Activated T-cell treated with anti-CD3 and anti-CD28 coated beads, Interleukin-2, amount 50 U/mL, for 72 hours (primary cell): ENCODE results near the gene TMC4. TPM values are rescaled to one million over a fixed set of nuclear protein-coding genes. Genes with fewer than 3 reads are reported as not detected.
"Not testable (repeated sequence)": the region's sequence is repeated elsewhere in the genome, so short reads cannot be mapped to it uniquely, and the experiment has no call there.

Experiments used
- ATAC-seq, 2 donors: fragments of 150-1000 bp; cut with Tn5 transposase; replicated peaks in 1 of 2; 2 replicates each; pipeline ENCODE4 v1.10.0; 2021; ENCODE audit warnings: moderate library complexity in 2 of 2, mild to moderate bottlenecking in 1 of 2
- DNase-seq, 2 donors: peaks; one replicate each; pipeline ENCODE4 v3.0.0; 2021 to 2022; ENCODE audit warnings: mixed read lengths in 1 of 2
- H3K27ac Mint-ChIP-seq: one replicate; pipeline ENCODE4 v1.8.0; 2022; ENCODE audit warnings: mild to moderate bottlenecking, moderate library complexity, mixed read lengths
- H3K27me3 Mint-ChIP-seq: one replicate; pipeline ENCODE4 v1.8.0; 2022; ENCODE audit warnings: low read depth, mixed read lengths
- H3K36me3 Mint-ChIP-seq, 2 donors: one replicate each; pipeline ENCODE4 v1.8.0; 2022; ENCODE audit warnings: mixed read lengths in 2 of 2, mild to moderate bottlenecking in 1 of 2; ENCODE audit not compliant: insufficient read depth in 2 of 2
- H3K4me1 Mint-ChIP-seq: one replicate; pipeline ENCODE4 v1.8.0; 2022; ENCODE audit warnings: low read depth, mixed read lengths
- H3K4me3 Mint-ChIP-seq, 2 donors: one replicate each; pipeline ENCODE4 v1.8.0; 2022; ENCODE audit warnings: mild to moderate bottlenecking in 2 of 2, mixed read lengths in 2 of 2, moderate library complexity in 2 of 2
- H3K9me3 Mint-ChIP-seq, 2 donors: one replicate each; pipeline ENCODE4 v1.8.0; 2022; ENCODE audit warnings: mixed read lengths in 2 of 2
- total RNA-seq, 2 donors: library from RNA; stranded (reverse); gene quantifications; one replicate each; pipeline ENCODE4 v1.2.3, GENCODE V29; 2022

The TMC4 gene
- total RNA-seq, 2 donors from 2014 or later, result 0.24 to 0.63 TPM

GRCh38 chr19:54183431-54183830 lies 10.5 kb upstream of the TMC4 start:
- Mint-ChIP-seq H3K27me3 (no peaks in the 10 kb centered on the region), H3K4me3 (no peak overlapping the region), H3K36me3 (peaks cover 5% of the 10 kb centered on the region in 2 donors), H3K4me1 (peaks cover 27% of the 10 kb centered on the region), H3K27ac (no peak overlapping the region), H3K9me3 (no peaks in the 10 kb centered on the region)
- ATAC-seq (no peak), DNase-seq (no peak)

- H3K27ac Mint-ChIP-seq, H3K36me3 Mint-ChIP-seq, H3K9me3 Mint-ChIP-seq, H3K27me3 Mint-ChIP-seq, H3K4me3 Mint-ChIP-seq, ATAC-seq, DNase-seq: not testable (repeated sequence)
- H3K4me1 Mint-ChIP-seq, result peaks cover 11% of the 10 kb centered on the region
Measured at GRCh38 chr19:54181894-54182293, 8.9 kb upstream of the TMC4 start.

- Mint-ChIP-seq H3K36me3 (peaks cover 4 to 7% of the 10 kb centered on the region in 2 donors), H3K4me1 (peaks cover 4% of the 10 kb centered on the region), H3K27ac (no peak overlapping the region), H3K9me3 (no peaks in the 10 kb centered on the region), H3K4me3 (no peak overlapping the region), H3K27me3 (no peaks in the 10 kb centered on the region)
- ATAC-seq, result no peak
- DNase-seq, result no peak
Measured at GRCh38 chr19:54180691-54181091, 7.7 kb upstream of the TMC4 start.

- Mint-ChIP-seq H3K4me3 (no peak overlapping the region), H3K27ac (no peak overlapping the region), H3K9me3 (no peaks in the 10 kb centered on the region), H3K27me3 (no peaks in the 10 kb centered on the region), H3K4me1 (no peaks in the 10 kb centered on the region), H3K36me3 (peaks cover 4 to 7% of the 10 kb centered on the region in 2 donors)
- ATAC-seq, result no peak
- DNase-seq, result no peak
Measured at GRCh38 chr19:54179921-54180461, 7.0 kb upstream of the TMC4 start.

GRCh38 chr19:54179262-54179852 lies 6.4 kb upstream of the TMC4 start:
- H3K36me3 Mint-ChIP-seq, result peaks cover 4 to 7% of the 10 kb centered on the region in 2 donors
- no peak for ATAC-seq
- no peak overlapping the region for H3K4me3 Mint-ChIP-seq
- H3K9me3 Mint-ChIP-seq, result no peaks in the 10 kb centered on the region
- DNase-seq, result no peak
- H3K27ac Mint-ChIP-seq, result no peak overlapping the region
- H3K4me1 Mint-ChIP-seq, result no peaks in the 10 kb centered on the region
- H3K27me3 Mint-ChIP-seq, result no peaks in the 10 kb centered on the region

GRCh38 chr19:54178581-54179261 lies 5.8 kb upstream of the TMC4 start:
- H3K9me3 Mint-ChIP-seq, result no peaks in the 10 kb centered on the region
- peaks cover 4 to 7% of the 10 kb centered on the region in 2 donors for H3K36me3 Mint-ChIP-seq
- H3K27me3 Mint-ChIP-seq, result no peaks in the 10 kb centered on the region
- H3K27ac Mint-ChIP-seq, result no peak overlapping the region
- no peak overlapping the region for H3K4me3 Mint-ChIP-seq
- DNase-seq (peak in 1 of 2 donors; percentile 37), ATAC-seq (peak; percentile 80 to 85)
- no peaks in the 10 kb centered on the region for H3K4me1 Mint-ChIP-seq

- no peak overlapping the region for H3K27ac Mint-ChIP-seq
- DNase-seq, result no peak
- H3K27me3 Mint-ChIP-seq, result no peaks in the 10 kb centered on the region
- ATAC-seq, result no peak
- H3K4me1 Mint-ChIP-seq, result no peaks in the 10 kb centered on the region
- H3K4me3 Mint-ChIP-seq, result no peak overlapping the region
- no peaks in the 10 kb centered on the region for H3K9me3 Mint-ChIP-seq
- peaks cover 1 to 7% of the 10 kb centered on the region in 2 donors for H3K36me3 Mint-ChIP-seq
Measured at GRCh38 chr19:54173951-54174834, 1.2 kb upstream of the TMC4 start.

GRCh38 chr19:54173359-54173699 lies 369 bp upstream of the TMC4 start:
- H3K9me3 Mint-ChIP-seq, result no peaks in the 10 kb centered on the region
- no peak for DNase-seq

GRCh38 chr19:54171736-54172431 lies 1.1 kb downstream of the TMC4 start:
- not testable (repeated sequence) for H3K4me3 Mint-ChIP-seq, H3K27me3 Mint-ChIP-seq, H3K27ac Mint-ChIP-seq, DNase-seq, H3K36me3 Mint-ChIP-seq, H3K4me1 Mint-ChIP-seq, ATAC-seq, H3K9me3 Mint-ChIP-seq

More at GRCh38 chr19:54173359-54173699, 369 bp upstream of the TMC4 start:
- Mint-ChIP-seq H3K36me3 (peaks cover 1 to 6% of the 10 kb centered on the region in 2 donors), H3K27me3 (no peaks in the 10 kb centered on the region), H3K4me1 (peaks cover 2% of the 10 kb centered on the region), H3K27ac (no peak overlapping the region), H3K4me3 (no peak overlapping the region)
- no peak for ATAC-seq

- no peaks in the 10 kb centered on the region for H3K36me3 Mint-ChIP-seq
- no peak for ATAC-seq
- no peak overlapping the region for H3K4me3 Mint-ChIP-seq
- H3K9me3 Mint-ChIP-seq, result no peaks in the 10 kb centered on the region
- H3K4me1 Mint-ChIP-seq, result peaks cover 17% of the 10 kb centered on the region
- H3K27me3 Mint-ChIP-seq, result peaks cover 17% of the 10 kb centered on the region
- no peak for DNase-seq
- no peak overlapping the region for H3K27ac Mint-ChIP-seq
Measured at GRCh38 chr19:54169149-54169740, 3.7 kb downstream of the TMC4 start.

GRCh38 chr19:54168174-54168917 lies 4.6 kb downstream of the TMC4 start:
- H3K9me3 Mint-ChIP-seq, result no peaks in the 10 kb centered on the region
- peak; percentile 87 to 91 for ATAC-seq
- H3K27ac Mint-ChIP-seq, result no peak overlapping the region
- peaks cover 21% of the 10 kb centered on the region for H3K4me1 Mint-ChIP-seq
- peaks cover 21% of the 10 kb centered on the region for H3K27me3 Mint-ChIP-seq
- DNase-seq, result peak; percentile 92 to 94
- peak overlapping the region; percentile 22 to 63 for H3K4me3 Mint-ChIP-seq
- no peaks in the 10 kb centered on the region for H3K36me3 Mint-ChIP-seq

- ATAC-seq (no peak), DNase-seq (no peak)
- no peaks in the 10 kb centered on the region for H3K36me3 Mint-ChIP-seq
- no peak overlapping the region for H3K4me3 Mint-ChIP-seq
- peaks cover 50% of the 10 kb centered on the region for H3K4me1 Mint-ChIP-seq
- H3K27me3 Mint-ChIP-seq, result peaks cover 21% of the 10 kb centered on the region
- no peak overlapping the region for H3K27ac Mint-ChIP-seq
- H3K9me3 Mint-ChIP-seq, result no peaks in the 10 kb centered on the region
Measured at GRCh38 chr19:54165222-54165621, 7.7 kb downstream of the TMC4 start.
